ENCODE results near the gene PDK3.

The PDK3 gene

DNA sequence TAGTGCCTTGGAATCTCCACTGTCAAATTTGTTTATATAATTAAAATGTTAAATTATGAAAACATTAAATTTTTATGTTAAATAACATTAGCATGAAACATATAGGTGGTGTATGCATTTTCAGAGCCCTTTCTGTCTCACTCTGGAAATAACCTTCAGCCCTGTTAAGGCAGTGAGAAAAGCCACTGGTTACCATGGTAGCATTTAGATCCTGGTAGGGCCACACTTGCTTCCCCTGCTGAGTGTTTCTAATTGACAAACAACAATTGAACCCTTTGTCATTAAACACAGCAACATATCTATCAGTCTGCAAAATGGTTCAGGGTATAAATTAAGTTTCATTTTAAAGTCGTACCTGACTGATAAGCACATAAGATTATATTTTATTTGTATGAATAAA, 63.5 kb downstream of the PDK3 start:
- no peak overlapping the region for H3K4me3 ChIP-seq (ENCODE audit: low read length)
- TF ChIP-seq, protein P1, sequence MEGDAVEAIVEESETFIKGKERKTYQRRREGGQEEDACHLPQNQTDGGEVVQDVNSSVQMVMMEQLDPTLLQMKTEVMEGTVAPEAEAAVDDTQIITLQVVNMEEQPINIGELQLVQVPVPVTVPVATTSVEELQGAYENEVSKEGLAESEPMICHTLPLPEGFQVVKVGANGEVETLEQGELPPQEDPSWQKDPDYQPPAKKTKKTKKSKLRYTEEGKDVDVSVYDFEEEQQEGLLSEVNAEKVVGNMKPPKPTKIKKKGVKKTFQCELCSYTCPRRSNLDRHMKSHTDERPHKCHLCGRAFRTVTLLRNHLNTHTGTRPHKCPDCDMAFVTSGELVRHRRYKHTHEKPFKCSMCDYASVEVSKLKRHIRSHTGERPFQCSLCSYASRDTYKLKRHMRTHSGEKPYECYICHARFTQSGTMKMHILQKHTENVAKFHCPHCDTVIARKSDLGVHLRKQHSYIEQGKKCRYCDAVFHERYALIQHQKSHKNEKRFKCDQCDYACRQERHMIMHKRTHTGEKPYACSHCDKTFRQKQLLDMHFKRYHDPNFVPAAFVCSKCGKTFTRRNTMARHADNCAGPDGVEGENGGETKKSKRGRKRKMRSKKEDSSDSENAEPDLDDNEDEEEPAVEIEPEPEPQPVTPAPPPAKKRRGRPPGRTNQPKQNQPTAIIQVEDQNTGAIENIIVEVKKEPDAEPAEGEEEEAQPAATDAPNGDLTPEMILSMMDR (conservative IDR thresholded peaks at IDR 0.05; ENCODE audit: low read length) = no peak
- no peak for DNase-seq (ENCODE audit: low read depth)

DNA sequence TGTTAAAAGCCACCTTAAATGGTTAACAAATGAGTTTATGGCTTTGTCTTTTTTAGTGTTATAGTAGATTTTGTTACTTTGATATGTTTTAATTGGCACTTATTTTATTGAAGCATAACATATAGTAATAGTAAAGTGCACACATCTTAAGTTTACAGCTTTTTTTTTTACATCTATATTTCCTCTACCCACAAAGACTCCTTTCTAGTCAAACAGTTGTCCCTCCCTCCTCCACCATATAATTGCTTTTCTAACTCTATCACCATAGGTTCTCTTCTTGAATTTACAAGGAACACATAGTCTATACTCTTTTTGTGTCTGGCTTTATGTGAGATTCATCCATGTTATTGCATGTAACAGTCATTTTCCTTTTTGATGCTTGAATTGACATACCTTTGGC, 71.5 kb downstream of the PDK3 start:
- no peak overlapping the region for H3K4me3 ChIP-seq (ENCODE audit: low read length)
- TF ChIP-seq, protein P1 (conservative IDR thresholded peaks at IDR 0.05; ENCODE audit: low read length) = no peak
- DNase-seq (ENCODE audit: low read depth) = no peak

DNA sequence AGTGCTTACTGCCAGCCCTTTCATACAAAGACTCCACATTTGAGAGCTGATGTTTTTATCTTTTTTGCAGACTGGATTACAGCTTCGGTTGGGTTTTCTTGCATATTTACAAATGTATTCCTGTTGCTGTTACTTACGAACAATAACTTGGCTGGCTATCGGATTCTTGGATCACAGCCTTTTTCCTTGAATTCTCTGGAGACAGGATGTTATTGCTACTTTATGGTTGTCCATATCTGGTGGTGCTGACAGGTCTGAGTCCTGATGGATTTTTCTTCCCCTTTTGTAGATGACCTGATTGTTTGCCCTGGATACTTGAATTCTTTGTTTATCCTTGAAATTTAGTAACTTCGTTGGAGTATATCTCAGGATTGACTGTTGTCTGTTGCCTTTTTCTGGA, 77.7 kb downstream of the PDK3 start:
- no peak for DNase-seq (ENCODE audit: low read depth)
- no peak overlapping the region for H3K4me3 ChIP-seq (ENCODE audit: low read length)
- TF ChIP-seq, protein P1 (conservative IDR thresholded peaks at IDR 0.05; ENCODE audit: low read length) = no peak

DNA sequence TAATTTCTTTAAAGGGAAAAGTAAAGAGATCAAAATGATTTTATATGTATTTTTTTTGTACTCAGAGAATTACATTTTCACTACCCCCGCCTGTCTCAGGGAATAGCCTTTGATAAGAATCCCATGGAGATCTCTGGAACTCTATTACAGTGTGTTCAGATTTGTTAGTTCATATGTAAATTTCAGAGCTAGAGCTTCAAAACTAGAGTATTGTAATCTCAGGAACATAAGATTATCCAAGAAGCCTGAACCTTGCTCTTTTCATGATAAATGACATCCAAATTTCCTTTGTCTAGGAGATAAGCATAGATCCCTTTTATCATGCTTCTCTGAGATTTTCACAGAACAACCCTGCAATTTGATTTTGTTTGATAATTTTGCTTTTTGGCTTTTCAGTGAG, 82.9 kb downstream of the PDK3 start:
- TF ChIP-seq, protein P1 (conservative IDR thresholded peaks at IDR 0.05; ENCODE audit: low read length) = no peak
- no peak overlapping the region for H3K4me3 ChIP-seq (ENCODE audit: low read length)
- DNase-seq (ENCODE audit: low read depth) = no peak

DNA sequence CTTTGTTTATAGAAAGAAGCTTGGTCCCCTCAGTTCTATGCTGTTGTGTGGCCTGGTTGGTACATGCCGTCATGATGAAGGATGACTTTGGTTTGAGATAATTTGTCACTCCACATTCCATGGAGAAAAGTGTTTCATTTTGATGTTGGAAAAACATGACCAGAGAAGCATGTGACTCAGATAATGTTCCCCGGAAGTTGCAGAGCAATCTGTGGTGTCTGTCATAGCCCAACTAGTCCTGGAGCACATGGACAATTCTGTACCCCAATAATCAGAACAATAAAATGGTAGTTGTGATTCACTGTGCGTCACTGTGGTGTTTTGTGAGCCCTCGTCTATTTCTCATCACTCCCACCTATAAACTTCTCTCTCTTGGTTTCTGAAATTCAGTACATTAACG, 85.1 kb downstream of the PDK3 start:
- no peak overlapping the region for H3K4me3 ChIP-seq (ENCODE audit: low read length)
- no peak for DNase-seq (ENCODE audit: low read depth)
- TF ChIP-seq, protein P1 (conservative IDR thresholded peaks at IDR 0.05; ENCODE audit: low read length) = no peak

DNA sequence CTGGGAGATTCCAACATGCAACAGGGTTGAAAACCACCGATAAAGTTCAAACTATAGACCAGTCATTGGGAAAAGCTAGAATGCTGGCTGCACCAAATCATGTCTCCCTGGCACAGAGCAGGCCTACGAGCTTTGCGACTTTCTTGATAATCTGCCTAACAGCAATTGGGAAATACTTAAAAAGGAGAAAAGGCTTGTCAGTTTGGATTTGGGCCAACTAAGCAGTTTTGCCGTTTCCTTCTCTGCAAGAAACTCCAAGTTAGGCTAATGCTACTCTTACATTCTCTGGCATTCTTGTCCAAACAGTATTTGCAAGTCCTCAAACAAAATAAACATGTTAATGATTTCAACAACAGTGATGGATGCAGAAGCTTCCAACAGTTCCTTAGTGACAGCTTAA, 87.9 kb downstream of the PDK3 start:
- no peak for DNase-seq (ENCODE audit: low read depth)
- no peak overlapping the region for H3K4me3 ChIP-seq (ENCODE audit: low read length)
- TF ChIP-seq, protein P1 (conservative IDR thresholded peaks at IDR 0.05; ENCODE audit: low read length) = no peak

DNA sequence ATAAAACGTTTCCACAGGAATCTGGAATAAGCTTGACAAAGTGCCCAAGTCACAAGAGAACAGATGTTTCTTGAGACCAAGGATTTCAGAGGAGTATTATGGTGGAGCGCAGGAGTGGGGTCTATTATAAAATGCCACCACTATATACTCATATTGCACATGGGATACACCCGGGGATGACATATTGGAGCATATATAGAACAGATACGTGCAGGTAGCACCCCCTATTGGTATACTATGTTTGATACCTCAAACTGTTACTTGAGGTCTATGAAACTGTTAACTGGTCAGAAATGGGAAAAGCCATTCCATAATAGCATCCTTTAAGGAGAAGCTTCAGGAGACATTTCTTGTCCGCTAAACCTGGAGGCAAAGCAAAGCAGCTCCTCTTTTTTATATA, 96.0 kb downstream of the PDK3 start:
- TF ChIP-seq, protein P1 (conservative IDR thresholded peaks at IDR 0.05; ENCODE audit: low read length) = peak; percentile 31
- DNase-seq (ENCODE audit: low read depth) = peak; percentile 7
- no peak overlapping the region for H3K4me3 ChIP-seq (ENCODE audit: low read length)

Data from AG10803 (cell line).